H9 (cell line): Measurements from ENCODE around the gene AGO3. TPM values are rescaled to one million over a fixed set of nuclear protein-coding genes. Genes with fewer than 3 reads are reported as not detected.

Experiments used
- DNase-seq: peaks from one replicate; pipeline ENCODE4 v3.0.0-alpha.2; 2017
- H2AFZ ChIP-seq: one replicate; pipeline ENCODE4 v1.6.1; 2013; ENCODE audit warnings: mild to moderate bottlenecking, low read length, control low read depth, moderate library complexity
- H2AK5ac ChIP-seq: 2 replicates; pipeline ENCODE4 v1.6.1; 2013; ENCODE audit warnings: low read length, control low read depth, mixed read lengths; ENCODE audit not compliant: insufficient read length
- H2BK120ac ChIP-seq: one replicate; pipeline ENCODE4 v1.6.1; 2013; ENCODE audit warnings: low read depth, mild to moderate bottlenecking, low read length, control low read depth, inconsistent platforms; ENCODE audit not compliant: poor library complexity, severe bottlenecking
- H2BK12ac ChIP-seq: 2 replicates; pipeline ENCODE4 v1.6.1; 2013; ENCODE audit warnings: low read length, control low read depth, mixed read lengths, low read depth; ENCODE audit not compliant: insufficient read length
- H2BK15ac ChIP-seq: 2 replicates; pipeline ENCODE4 v1.6.1; 2013; ENCODE audit warnings: low read depth, low read length, control low read depth
- H2BK20ac ChIP-seq: one replicate; pipeline ENCODE4 v1.6.1; 2013; ENCODE audit warnings: low read depth, mild to moderate bottlenecking, low read length, control low read depth, inconsistent platforms; ENCODE audit not compliant: poor library complexity, severe bottlenecking
- H2BK5ac ChIP-seq: 2 replicates; pipeline ENCODE4 v1.6.1; 2013; ENCODE audit warnings: low read length, control low read depth, mixed read lengths; ENCODE audit not compliant: insufficient read length
- H3K14ac ChIP-seq: 2 replicates; pipeline ENCODE4 v1.6.1; 2013; ENCODE audit warnings: low read length, control low read depth; ENCODE audit not compliant: insufficient read depth
- H3K18ac ChIP-seq: 2 replicates; pipeline ENCODE4 v1.6.1; 2013; ENCODE audit warnings: low read depth, mild to moderate bottlenecking, mixed read lengths, low read length, control low read depth; ENCODE audit not compliant: insufficient read length
- H3K23ac ChIP-seq: 2 replicates; pipeline ENCODE4 v1.6.1; 2013; ENCODE audit warnings: low read length, control low read depth, mixed read lengths, low read depth; ENCODE audit not compliant: insufficient read length
- H3K23me2 ChIP-seq: 2 replicates; pipeline ENCODE4 v1.6.1; 2013; ENCODE audit warnings: low read depth, mild to moderate bottlenecking, mixed read lengths, low read length, control low read depth; ENCODE audit not compliant: insufficient read length, poor library complexity, severe bottlenecking
- H3K27ac ChIP-seq: 2 replicates; pipeline ENCODE4 v1.5.1; 2013; ENCODE audit warnings: low read length, control low read depth, mixed read lengths, low read depth; ENCODE audit not compliant: insufficient read length
- H3K27me3 ChIP-seq: 2 replicates; pipeline ENCODE4 v1.6.1; 2013; ENCODE audit warnings: low read length, control low read depth, inconsistent platforms; ENCODE audit not compliant: insufficient read depth
- H3K4ac ChIP-seq: 2 replicates; pipeline ENCODE4 v1.6.1; 2013; ENCODE audit warnings: low read depth, mild to moderate bottlenecking, control low read depth, inconsistent platforms, low read length, moderate library complexity
- H3K4me1 ChIP-seq: 2 replicates; pipeline ENCODE4 v1.6.1; 2013; ENCODE audit warnings: low read length, control low read depth, inconsistent platforms; ENCODE audit not compliant: insufficient read depth
- H3K4me2 ChIP-seq: 2 replicates; pipeline ENCODE4 v1.6.1; 2013; ENCODE audit warnings: low read length, control low read depth, mixed read lengths; ENCODE audit not compliant: insufficient read length, insufficient read depth
- H3K56ac ChIP-seq: 2 replicates; pipeline ENCODE4 v1.6.1; 2013; ENCODE audit warnings: low read depth, mild to moderate bottlenecking, mixed read lengths, low read length, control low read depth; ENCODE audit not compliant: insufficient read length
- H3K79me1 ChIP-seq: 2 replicates; pipeline ENCODE4 v1.6.1; 2013; ENCODE audit warnings: low read depth, mild to moderate bottlenecking, moderate library complexity, low read length, control low read depth, inconsistent platforms; ENCODE audit not compliant: insufficient read depth, poor library complexity, severe bottlenecking
- H3K79me2 ChIP-seq: 2 replicates; pipeline ENCODE4 v1.6.1; 2013; ENCODE audit warnings: low read length, control low read depth, inconsistent platforms; ENCODE audit not compliant: insufficient read depth
- H3K9ac ChIP-seq: 2 replicates; pipeline ENCODE4 v1.6.1; 2013; ENCODE audit warnings: low read length, control low read depth, mixed read lengths; ENCODE audit not compliant: insufficient read length; ENCODE audit errors: extremely low read depth
- H3K9me3 ChIP-seq: one replicate; pipeline ENCODE4 v1.6.1; 2013; ENCODE audit warnings: low read depth, low read length, inconsistent platforms; ENCODE audit not compliant: control insufficient read depth
- H3T11ph ChIP-seq: one replicate; pipeline ENCODE4 v1.6.1; 2013; ENCODE audit warnings: mild to moderate bottlenecking, low read length, control low read depth, inconsistent platforms
- H4K20me1 ChIP-seq: one replicate; pipeline ENCODE4 v1.6.1; 2013; ENCODE audit not compliant: control insufficient read depth, insufficient read length, insufficient read depth
- H4K5ac ChIP-seq: 2 replicates; pipeline ENCODE4 v1.6.1; 2013; ENCODE audit warnings: low read depth, mild to moderate bottlenecking, mixed read lengths, low read length, control low read depth; ENCODE audit not compliant: insufficient read length
- H4K8ac ChIP-seq: replicated peaks from 2 replicates; pipeline ENCODE4 v1.6.1; 2013; ENCODE audit warnings: low read length, control low read depth, mixed read lengths, low read depth; ENCODE audit not compliant: insufficient read length
- H4K91ac ChIP-seq: 2 replicates; pipeline ENCODE4 v1.6.1; 2013; ENCODE audit warnings: low read depth, mild to moderate bottlenecking, moderate library complexity, mixed read lengths, low read length, control low read depth; ENCODE audit not compliant: insufficient read length
- H3K27ac Mint-ChIP-seq, 3 experiments: 2 replicates in 2 of 3; 3 replicates in 1 of 3; pipeline ENCODE4 v1.8.0; 2020 to 2021; ENCODE audit warnings: mixed read lengths in 3 of 3, mild to moderate bottlenecking in 1 of 3, moderate library complexity in 1 of 3
- H3K27me3 Mint-ChIP-seq: 2 replicates; pipeline ENCODE4 v1.8.0; 2021; ENCODE audit warnings: low read depth, mild to moderate bottlenecking, moderate library complexity, mixed read lengths
- H3K36me3 Mint-ChIP-seq, 3 experiments: 2 replicates in 2 of 3; 3 replicates in 1 of 3; pipeline ENCODE4 v1.8.0; 2020 to 2021; ENCODE audit warnings: low read depth in 3 of 3, mixed read lengths in 3 of 3; ENCODE audit not compliant: insufficient read depth in 1 of 3
- H3K4me1 Mint-ChIP-seq, 2 experiments: 2 replicates each; pipeline ENCODE4 v1.8.0; 2020; ENCODE audit warnings: mixed read lengths in 2 of 2
- H3K4me3 Mint-ChIP-seq, 2 experiments: 2 replicates in 1 of 2; 3 replicates in 1 of 2; pipeline ENCODE4 v1.8.0; 2020 to 2021; ENCODE audit warnings: mild to moderate bottlenecking in 2 of 2, mixed read lengths in 2 of 2, moderate library complexity in 1 of 2
- H3K9me3 Mint-ChIP-seq, 2 experiments: 2 replicates in 1 of 2; 3 replicates in 1 of 2; pipeline ENCODE4 v1.8.0; 2020; ENCODE audit warnings: mild to moderate bottlenecking in 2 of 2, mixed read lengths in 2 of 2, moderate library complexity in 1 of 2
- CTCF ChIP-seq: fragments of 200-600 bp; sonication (generic); conservative IDR thresholded peaks from 3 replicates; pipeline ENCODE4 v1.8.0; 2021; ENCODE audit warnings: antibody characterized with exemption, mild to moderate bottlenecking
- WGBS: extraction: QIAGEN DNeasy Blood & Tissue Kit; methylation state at CpG from one replicate; pipeline ENCODE4 v1.1.7; 2013; ENCODE audit warnings: missing lambda C conversion rate, low lambda C conversion rate, mixed read lengths; ENCODE audit not compliant: insufficient read length; ENCODE audit errors: extremely low coverage; 5-methylcytosine and 5-hydroxymethylcytosine counted together
- total RNA-seq: library from RNA; stranded (reverse); gene quantifications from 2 replicates; pipeline ENCODE4 v1.2.1, GENCODE V29; 2021

The AGO3 gene
- total RNA-seq, 1 experiment from 2014 or later, result 27.0 TPM

DNA sequence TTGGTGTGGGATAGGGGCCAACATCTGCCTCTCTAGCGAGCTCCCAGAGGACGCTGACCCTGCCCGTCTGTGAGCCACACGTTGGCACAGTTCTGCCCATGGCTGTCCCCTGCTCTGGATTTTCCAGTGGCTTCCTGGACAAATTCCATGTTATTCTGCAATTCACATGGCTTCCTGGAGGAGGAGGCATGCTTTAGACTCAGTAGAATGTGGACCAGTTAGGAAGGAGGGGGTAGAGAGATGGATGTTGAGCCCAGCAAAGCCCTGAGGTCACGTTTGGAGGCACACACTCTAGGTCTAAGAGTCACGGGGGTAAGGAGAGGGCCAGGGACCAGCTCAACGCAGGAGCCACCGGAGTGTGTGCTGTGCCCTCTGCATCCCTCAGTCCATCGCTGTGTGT lies 181.9 kb downstream of the AGO3 start:
- no CpG with 5 or more reads among the region's 9 CpGs for WGBS
- H3K18ac ChIP-seq, result no peak overlapping the region
- no peak overlapping the region for H4K91ac ChIP-seq

More for the DNA sequence above, 181.9 kb downstream of the AGO3 start:
- Histone ChIP-seq H3K23ac (no peak overlapping the region), H2BK12ac (no peak overlapping the region), H4K5ac (no peak overlapping the region), H3K9ac (no peak overlapping the region), H3K27ac (no peak overlapping the region), H2AFZ (no peak overlapping the region), H3K27me3 (no peaks in the 10 kb centered on the region), H2BK15ac (no peak overlapping the region), H3K79me2 (no peaks in the 10 kb centered on the region), H2BK5ac (no peak overlapping the region), H3K79me1 (no peaks in the 10 kb centered on the region), H2BK120ac (no peak overlapping the region), H3K56ac (no peak overlapping the region), H4K20me1 (no peaks in the 10 kb centered on the region), H3K4me2 (no peak overlapping the region), H2BK20ac (no peak overlapping the region), H3K14ac (no peak overlapping the region), H3T11ph (no peak overlapping the region), H3K4me1 (no peaks in the 10 kb centered on the region), H3K23me2 (no peaks in the 10 kb centered on the region), H4K8ac (no peak overlapping the region), H3K4ac (no peak overlapping the region), H3K9me3 (no peaks in the 10 kb centered on the region), H2AK5ac (no peak overlapping the region)
- Mint-ChIP-seq H3K4me3 (no peak overlapping the region), H3K36me3 (no peaks in the 10 kb centered on the region), H3K27ac (no peak overlapping the region), H3K9me3 (no peaks in the 10 kb centered on the region), H3K27me3 (no peaks in the 10 kb centered on the region; the same call in none of the 2 replicates), H3K4me1 (peaks cover under 1 to 16% of the 10 kb centered on the region in 2 experiments)
- TF ChIP-seq CTCF, result no peak
- no peak for DNase-seq
